IMR-90 (cell line): ENCODE results near the gene CEBPA.

Source experiments
- CTCF ChIP-seq: conservative IDR thresholded peaks from 2 replicates; pipeline ENCODE4 v1.5.1; 2012; ENCODE audit warnings: mild to moderate bottlenecking, low read depth, low read length, improper control_type of control experiment
- FOS ChIP-seq: fragments of 150-350 bp; IDR thresholded peaks from 2 replicates; pipeline ENCODE4 v1.6.1; 2016; ENCODE audit warnings: low read depth, low read length
- MAFK ChIP-seq: IDR thresholded peaks from 2 replicates; pipeline ENCODE4 v1.6.1; 2012; ENCODE audit warnings: low read depth, low read length, improper control_type of control experiment
- NFE2L2 ChIP-seq: fragments of 150-350 bp; IDR thresholded peaks from 2 replicates; pipeline ENCODE4 v1.6.1; 2016; ENCODE audit warnings: low read depth, mild to moderate bottlenecking, low read length
- POLR2A ChIP-seq: IDR thresholded peaks from 2 replicates; pipeline ENCODE4 v1.6.1; 2012; ENCODE audit warnings: mild to moderate bottlenecking, low read depth, low read length
- RAD21 ChIP-seq: IDR thresholded peaks from 2 replicates; pipeline ENCODE4 v1.6.1; 2012; ENCODE audit warnings: low read length, improper control_type of control experiment
- RFX5 ChIP-seq: IDR thresholded peaks from 2 replicates; pipeline ENCODE4 v1.8.0; 2012; ENCODE audit warnings: low read depth, mild to moderate bottlenecking, low read length, moderate library complexity
- TF ChIP-seq, protein P1 (sequence below): fragments of 150-350 bp; IDR thresholded peaks from 2 replicates; pipeline ENCODE4 v1.6.1; 2017; ENCODE audit warnings: mild to moderate bottlenecking, antibody characterized with exemption, low read length, low read depth

GRCh38 chr19:33299051-33299688 is 3.2 kb downstream of the CEBPA start:
- TF ChIP-seq, protein P1, sequence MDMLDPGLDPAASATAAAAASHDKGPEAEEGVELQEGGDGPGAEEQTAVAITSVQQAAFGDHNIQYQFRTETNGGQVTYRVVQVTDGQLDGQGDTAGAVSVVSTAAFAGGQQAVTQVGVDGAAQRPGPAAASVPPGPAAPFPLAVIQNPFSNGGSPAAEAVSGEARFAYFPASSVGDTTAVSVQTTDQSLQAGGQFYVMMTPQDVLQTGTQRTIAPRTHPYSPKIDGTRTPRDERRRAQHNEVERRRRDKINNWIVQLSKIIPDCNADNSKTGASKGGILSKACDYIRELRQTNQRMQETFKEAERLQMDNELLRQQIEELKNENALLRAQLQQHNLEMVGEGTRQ: no peak
- TF ChIP-seq RAD21: no peak
- TF ChIP-seq CTCF: no peak
- TF ChIP-seq POLR2A: no peak
- no peak for TF ChIP-seq NFE2L2
- TF ChIP-seq FOS: no peak
- no peak for TF ChIP-seq RFX5
- no peak for TF ChIP-seq MAFK
